ENCODE data around the gene OPN4. TPM values are rescaled to one million over a fixed set of nuclear protein-coding genes. Genes with fewer than 3 reads are reported as not detected.
A peak's percentile ranks its signal among the peaks of the same experiment; 100 is the strongest.

The OPN4 gene
- total RNA-seq, 1 experiment from 2014 or later: not detected

GRCh38 chr10:86687750-86688149, 33.4 kb downstream of the OPN4 start:
- no peak for DNase-seq
- H3K27me3 Mint-ChIP-seq (ENCODE audit: insufficient read depth, unreplicated experiment): peaks cover 3% of the 10 kb centered on the region
- POLR2A ChIA-PET: no interaction called here
- no peak for TF ChIP-seq CTCF (IDR thresholded peaks at IDR 0.05; ENCODE audit: insufficient read depth in 1 of 2, low read depth in 1 of 2, low read length in 1 of 2, severe bottlenecking in 1 of 2, unreplicated experiment in 1 of 2)
- intact Hi-C loops (cut with micrococcal nuclease; ENCODE audit: unreplicated experiment): loop anchor here (1.0 to 10.0 kb wide), 5 partner anchors 95 to 283 kb away; no protein-coding TSS in a partner anchor
- no peaks in the 10 kb centered on the region for H3K4me1 Mint-ChIP-seq (ENCODE audit: low read depth, unreplicated experiment)
- H3K9me3 Mint-ChIP-seq (ENCODE audit: unreplicated experiment): no peaks in the 10 kb centered on the region
- H3K36me3 Mint-ChIP-seq (ENCODE audit: insufficient read depth, unreplicated experiment): no peaks in the 10 kb centered on the region
- no peaks in the 10 kb centered on the region for H3K27me3 ChIP-seq (replicated peaks; ENCODE audit: control insufficient read depth, insufficient read depth, low read length)
- no peak overlapping the region for H3K4me3 Mint-ChIP-seq (ENCODE audit: unreplicated experiment)
- CTCF ChIA-PET: no interaction called here
- H3K27ac Mint-ChIP-seq (ENCODE audit: unreplicated experiment): no peak overlapping the region
- H3K4me3 ChIP-seq (ENCODE audit: low read depth, low read length): no peak overlapping the region
- no peaks in the 10 kb centered on the region for H3K4me1 ChIP-seq
- H3K9me3 ChIP-seq: no peaks in the 10 kb centered on the region
- BruUV-seq (replicated peaks): no TSS peak
- H3K36me3 ChIP-seq (ENCODE audit: control insufficient read depth, insufficient read depth, low read length): no peaks in the 10 kb centered on the region

- ChIA-PET POLR2A (interaction anchor here (0.6 kb wide), 1 partner anchor 278 kb away, joined by 3 read pairs; no protein-coding TSS in a partner anchor), CTCF (interaction anchor here (0.6 to 0.7 kb wide), 3 partner anchors 123 to 1108 kb away, joined by 3 to 4 read pairs (median 3); no protein-coding TSS in a partner anchor)
- Histone ChIP-seq H3K4me3 (ENCODE audit: low read depth, low read length) (no peak overlapping the region), H3K27me3 (replicated peaks; ENCODE audit: control insufficient read depth, insufficient read depth, low read length) (no peaks in the 10 kb centered on the region), H3K4me1 (no peaks in the 10 kb centered on the region), H3K36me3 (ENCODE audit: control insufficient read depth, insufficient read depth, low read length) (no peaks in the 10 kb centered on the region), H3K9me3 (no peaks in the 10 kb centered on the region)
- H3K36me3 Mint-ChIP-seq (ENCODE audit: insufficient read depth, unreplicated experiment): no peaks in the 10 kb centered on the region
- TF ChIP-seq CTCF (IDR thresholded peaks at IDR 0.05; ENCODE audit: insufficient read depth in 1 of 2, low read depth in 1 of 2, low read length in 1 of 2, severe bottlenecking in 1 of 2, unreplicated experiment in 1 of 2): peak; percentile 83 to 92
- no peak overlapping the region for H3K27ac Mint-ChIP-seq (ENCODE audit: unreplicated experiment)
- no TSS peak for BruUV-seq (replicated peaks)
- H3K9me3 Mint-ChIP-seq (ENCODE audit: unreplicated experiment): no peaks in the 10 kb centered on the region
- H3K27me3 Mint-ChIP-seq (ENCODE audit: insufficient read depth, unreplicated experiment): peaks cover 3% of the 10 kb centered on the region
- DNase-seq: peak; percentile 62 to 67
- H3K4me3 Mint-ChIP-seq (ENCODE audit: unreplicated experiment): no peak overlapping the region
- no peaks in the 10 kb centered on the region for H3K4me1 Mint-ChIP-seq (ENCODE audit: low read depth, unreplicated experiment)
- intact Hi-C loops (cut with micrococcal nuclease; ENCODE audit: unreplicated experiment): loop anchor here (1.0 to 10.0 kb wide), 5 partner anchors 96 to 284 kb away; no protein-coding TSS in a partner anchor
Observed at GRCh38 chr10:86688398-86688921, 34.1 kb downstream of the OPN4 start.

GRCh38 chr10:86689146-86689545, 34.8 kb downstream of the OPN4 start:
- H3K4me3 ChIP-seq (ENCODE audit: low read depth, low read length): no peak overlapping the region
- no TSS peak for BruUV-seq (replicated peaks)
- Mint-ChIP-seq H3K4me1 (ENCODE audit: low read depth, unreplicated experiment) (no peaks in the 10 kb centered on the region), H3K27me3 (ENCODE audit: insufficient read depth, unreplicated experiment) (peaks cover 3% of the 10 kb centered on the region), H3K27ac (ENCODE audit: unreplicated experiment) (no peak overlapping the region), H3K36me3 (ENCODE audit: insufficient read depth, unreplicated experiment) (peaks cover 4% of the 10 kb centered on the region), H3K4me3 (ENCODE audit: unreplicated experiment) (no peak overlapping the region), H3K9me3 (ENCODE audit: unreplicated experiment) (no peaks in the 10 kb centered on the region)
- POLR2A ChIA-PET: interaction anchor here (0.6 kb wide), 1 partner anchor 277 kb away, joined by 3 read pairs; no protein-coding TSS in a partner anchor
- H3K36me3 ChIP-seq (ENCODE audit: control insufficient read depth, insufficient read depth, low read length): no peaks in the 10 kb centered on the region
- no peak for TF ChIP-seq CTCF (IDR thresholded peaks at IDR 0.05; ENCODE audit: insufficient read depth in 1 of 2, low read depth in 1 of 2, low read length in 1 of 2, severe bottlenecking in 1 of 2, unreplicated experiment in 1 of 2)
- no peaks in the 10 kb centered on the region for H3K27me3 ChIP-seq (replicated peaks; ENCODE audit: control insufficient read depth, insufficient read depth, low read length)
- H3K9me3 ChIP-seq: no peaks in the 10 kb centered on the region
- CTCF ChIA-PET: interaction anchor here (0.6 to 0.7 kb wide), 3 partner anchors 122 to 1107 kb away, joined by 3 to 4 read pairs (median 3); no protein-coding TSS in a partner anchor
- intact Hi-C loops (cut with micrococcal nuclease; ENCODE audit: unreplicated experiment): loop anchor here (2.0 to 10.0 kb wide), 2 partner anchors 250 to 284 kb away; no protein-coding TSS in a partner anchor
- DNase-seq: no peak
- no peaks in the 10 kb centered on the region for H3K4me1 ChIP-seq

All from Caco-2 (cell line).